HG03354 (cell line): ENCODE data around the gene EMX1.

Experiments
- ATAC-seq: cut with Tn5 transposase; IDR thresholded peaks from one replicate; pipeline ENCODE4 v1.9.1; 2021; ENCODE audit warnings: mild to moderate bottlenecking; ENCODE audit not compliant: unreplicated experiment, poor library complexity, severe bottlenecking

Gene EMX1

DNA sequence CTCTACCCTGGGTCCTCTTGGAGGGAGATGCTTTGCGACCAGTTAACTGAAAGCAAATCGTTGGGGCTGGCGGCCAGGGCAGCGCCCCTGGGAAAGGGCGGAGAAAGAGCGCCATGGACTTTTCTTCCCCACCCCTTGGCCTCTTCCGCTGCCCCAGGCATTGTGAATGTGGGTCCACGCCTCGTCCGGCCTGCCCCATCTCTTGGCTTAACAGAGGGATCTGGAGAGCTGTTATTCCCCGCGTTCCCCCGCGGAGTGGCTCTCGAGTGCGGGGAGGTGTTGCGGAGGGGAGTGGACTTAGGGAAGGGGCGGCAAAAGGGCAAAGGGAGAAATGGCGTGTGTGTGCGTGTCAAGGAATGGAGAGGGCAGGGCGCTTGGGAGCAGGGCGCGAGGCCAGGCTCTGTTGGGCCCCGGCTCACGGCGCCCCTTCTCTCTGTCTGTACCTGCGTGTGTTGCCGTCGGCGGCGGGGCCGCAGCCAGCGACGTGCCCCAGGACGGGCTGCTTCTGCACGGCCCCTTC is 6.6 kb downstream of the EMX1 start:
- no peak for ATAC-seq

GRCh38 chr2:72924353-72925240 is 7.3 kb downstream of the EMX1 start:
- ATAC-seq, result peak; percentile 70

- no peak for ATAC-seq
Measured at GRCh38 chr2:72925328-72925943, 8.1 kb downstream of the EMX1 start.

DNA sequence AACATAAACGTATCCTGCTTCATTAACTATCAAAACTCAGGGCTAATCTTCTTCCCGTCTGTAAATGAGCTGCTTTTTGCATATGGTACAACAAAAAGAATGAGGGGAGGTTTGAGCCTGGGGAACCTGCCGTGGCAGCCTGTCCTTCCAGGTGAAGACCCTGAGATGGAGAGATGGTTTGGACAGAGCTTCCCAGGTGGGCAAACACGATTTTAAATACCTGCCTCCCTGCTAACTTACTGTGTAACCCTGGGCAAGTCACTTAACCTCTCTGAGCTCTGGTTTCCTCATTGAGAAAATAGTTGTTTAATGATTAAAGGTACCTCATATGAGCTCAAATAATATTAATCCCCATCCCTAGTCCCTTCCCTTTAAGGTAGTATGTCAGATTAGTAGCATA is 9.0 kb downstream of the EMX1 start:
- ATAC-seq, result no peak

GRCh38 chr2:72926811-72927465 is 9.6 kb downstream of the EMX1 start:
- ATAC-seq, result no peak

- ATAC-seq, result no peak
Measured at GRCh38 chr2:72927619-72928550, 10.6 kb downstream of the EMX1 start.

DNA sequence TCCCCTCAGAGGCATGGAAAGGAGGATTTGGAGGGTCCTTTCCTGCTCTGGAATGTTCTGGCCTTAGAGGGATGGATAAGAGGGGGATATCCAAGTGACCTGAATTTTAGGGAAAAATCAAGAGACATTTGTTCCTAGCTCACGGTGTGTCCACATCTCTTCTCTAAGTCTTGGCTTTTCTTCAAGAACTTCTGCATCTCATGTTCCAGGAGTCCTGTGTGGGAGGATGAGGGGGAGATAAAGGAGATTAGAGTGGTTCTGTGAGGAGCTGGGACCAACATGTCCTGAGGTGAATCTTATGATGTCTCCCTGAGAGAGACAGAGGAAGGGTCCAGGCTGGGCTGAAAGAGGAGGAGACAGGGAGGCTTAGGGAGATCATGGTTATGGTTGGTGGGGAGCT is 11.7 kb downstream of the EMX1 start:
- no peak for ATAC-seq

- no peak for ATAC-seq
Measured at GRCh38 chr2:72931280-72931910, 14.1 kb downstream of the EMX1 start.

GRCh38 chr2:72932045-72932740 is 14.9 kb downstream of the EMX1 start:
- no peak for ATAC-seq

DNA sequence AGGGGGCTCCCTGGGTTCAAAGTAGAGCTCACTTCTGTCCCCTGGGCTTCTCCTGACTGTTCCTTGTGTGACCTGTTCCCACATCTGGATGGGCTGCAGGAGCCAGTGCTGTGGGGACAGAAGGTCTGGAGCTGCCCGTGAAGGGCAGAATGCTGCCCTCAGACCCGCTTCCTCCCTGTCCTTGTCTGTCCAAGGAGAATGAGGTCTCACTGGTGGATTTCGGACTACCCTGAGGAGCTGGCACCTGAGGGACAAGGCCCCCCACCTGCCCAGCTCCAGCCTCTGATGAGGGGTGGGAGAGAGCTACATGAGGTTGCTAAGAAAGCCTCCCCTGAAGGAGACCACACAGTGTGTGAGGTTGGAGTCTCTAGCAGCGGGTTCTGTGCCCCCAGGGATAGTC is 15.5 kb downstream of the EMX1 start:
- no peak for ATAC-seq

- no peak for ATAC-seq
Measured at GRCh38 chr2:72933207-72933606, 15.9 kb downstream of the EMX1 start.

GRCh38 chr2:72933646-72934151 is 16.4 kb downstream of the EMX1 start:
- ATAC-seq, result no peak

- ATAC-seq, result peak; percentile 65
Measured at GRCh38 chr2:72934683-72935610, 17.6 kb downstream of the EMX1 start.

DNA sequence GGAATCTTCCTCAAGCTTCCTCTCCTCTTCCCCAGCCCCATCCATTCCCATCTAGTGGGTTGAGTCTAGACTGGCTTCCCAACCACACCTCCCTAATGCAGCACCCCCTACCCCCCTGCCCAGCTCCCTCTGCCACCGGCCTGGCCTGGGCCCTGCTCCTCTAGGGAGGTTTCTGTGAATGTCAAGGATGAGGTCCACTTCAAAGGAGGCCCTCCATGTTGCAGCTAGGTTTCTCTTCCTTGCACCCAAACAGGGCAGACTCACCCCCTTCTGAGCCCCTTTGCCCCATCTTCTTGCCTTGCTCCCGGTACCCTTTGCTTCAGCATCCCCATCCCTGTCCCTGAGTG is 18.3 kb downstream of the EMX1 start:
- ATAC-seq, result no peak

- no peak for ATAC-seq
Measured at GRCh38 chr2:72936660-72937355, 19.5 kb downstream of the EMX1 start.

GRCh38 chr2:72937356-72937669 is 20.0 kb downstream of the EMX1 start:
- ATAC-seq, result no peak

GRCh38 chr2:72938455-72938854 is 21.1 kb downstream of the EMX1 start:
- no peak for ATAC-seq
